HepG2 (cell line): ENCODE results near the gene PPP4C. TPM values are rescaled to one million over a fixed set of nuclear protein-coding genes. Genes with fewer than 3 reads are reported as not detected.

Experiments used
- BRCA1 ChIP-seq: sonication (generic); formaldehyde crosslinking; IDR thresholded peaks from 2 replicates; pipeline ENCODE4 v1.4.0; 2020; ENCODE audit warnings: missing genetic modification reagents
- HOXD1 ChIP-seq: sonication (generic); formaldehyde crosslinking; IDR thresholded peaks from 2 replicates; pipeline ENCODE4 v1.5.0; 2020; ENCODE audit warnings: missing genetic modification reagents
- MEIS1 ChIP-seq: sonication (generic); formaldehyde crosslinking; IDR thresholded peaks from 2 replicates; pipeline ENCODE4 v1.9.0; 2021; ENCODE audit warnings: mild to moderate bottlenecking, missing genetic modification reagents, moderate library complexity, borderline replicate concordance
- NPAS2 ChIP-seq: sonication (generic); formaldehyde crosslinking; IDR thresholded peaks from 2 replicates; pipeline ENCODE4 v1.8.0; 2022; ENCODE audit warnings: mild to moderate bottlenecking, missing genetic modification reagents, borderline replicate concordance
- NR2F2 ChIP-seq: IDR thresholded peaks from 2 replicates; pipeline ENCODE4 v1.6.1; 2012; ENCODE audit warnings: low read depth, inconsistent platforms, borderline replicate concordance
- SCMH1 ChIP-seq: sonication (generic); formaldehyde crosslinking; IDR thresholded peaks from 2 replicates; pipeline ENCODE4 v1.9.0; 2021; ENCODE audit warnings: missing genetic modification reagents, mild to moderate bottlenecking, borderline replicate concordance
- SMARCE1 ChIP-seq: fragments of 450-650 bp; IDR thresholded peaks from 2 replicates; pipeline ENCODE4 v1.6.1; 2017; ENCODE audit warnings: borderline replicate concordance
- ZBTB7B ChIP-seq: sonication (generic); formaldehyde crosslinking; IDR thresholded peaks from 2 replicates; pipeline ENCODE4 v1.4.0; 2020; ENCODE audit warnings: missing genetic modification reagents
- ZFP1 ChIP-seq: IDR thresholded peaks from 2 replicates; pipeline ENCODE4 v1.6.1; 2016
- ZNF253 ChIP-seq: sonication (generic); formaldehyde crosslinking; IDR thresholded peaks from 2 replicates; pipeline ENCODE4 v1.8.0; 2022; ENCODE audit warnings: mild to moderate bottlenecking, missing genetic modification reagents, borderline replicate concordance
- ZNF749 ChIP-seq: sonication (generic); formaldehyde crosslinking; IDR thresholded peaks from 2 replicates; pipeline ENCODE4 v1.8.0; 2022; ENCODE audit warnings: mild to moderate bottlenecking, missing genetic modification reagents, moderate library complexity, borderline replicate concordance
- polyA plus RNA-seq, 8 experiments: library from polyadenylated mRNA; depleted of rRNA in 3 of 8; stranded (reverse) in 7 of 8; unstranded in 1 of 8; fragments of >200 nt; fragmentation: Illumina TruSeq in 4 of 8; extraction: Trizol in 4 of 8; gene quantifications; 2 replicates each; pipeline versions ENCODE4 v1.2.1 to v1.2.3, GENCODE V29; 2011 to 2016; ENCODE audit warnings: low read depth in 4 of 8, missing spikeins in 1 of 8, mixed read lengths in 1 of 8; ENCODE audit not compliant: insufficient read depth in 1 of 8
- total RNA-seq, 5 experiments: library from RNA; depleted of rRNA; stranded (reverse); fragments of >200 nt; fragmentation: Illumina TruSeq; extraction: Trizol; gene quantifications; 2 replicates each; pipeline ENCODE4 v1.2.3, GENCODE V29; 2016; ENCODE audit warnings: low read depth in 1 of 5
- TF ChIP-seq, protein P1 (sequence below): IDR thresholded peaks from 2 replicates; pipeline ENCODE4 v1.6.1; 2012; ENCODE audit warnings: low read length, improper control_type of control experiment
- TF ChIP-seq, protein P2 (sequence below): sonication (generic); formaldehyde crosslinking; IDR thresholded peaks from 2 replicates; pipeline ENCODE4 v1.4.0; 2020; ENCODE audit warnings: missing genetic modification reagents
- TF ChIP-seq, protein P3 (sequence below): sonication (generic); formaldehyde crosslinking; IDR thresholded peaks from 2 replicates; pipeline ENCODE4 v1.5.1; 2020; ENCODE audit warnings: mild to moderate bottlenecking, missing genetic modification reagents

The PPP4C gene
- total and polyA plus RNA-seq, 2 of the 13 experiments (the other 11 are each of a cell fraction or from before 2014, with no cell fraction given) = 176 to 220 TPM

DNA sequence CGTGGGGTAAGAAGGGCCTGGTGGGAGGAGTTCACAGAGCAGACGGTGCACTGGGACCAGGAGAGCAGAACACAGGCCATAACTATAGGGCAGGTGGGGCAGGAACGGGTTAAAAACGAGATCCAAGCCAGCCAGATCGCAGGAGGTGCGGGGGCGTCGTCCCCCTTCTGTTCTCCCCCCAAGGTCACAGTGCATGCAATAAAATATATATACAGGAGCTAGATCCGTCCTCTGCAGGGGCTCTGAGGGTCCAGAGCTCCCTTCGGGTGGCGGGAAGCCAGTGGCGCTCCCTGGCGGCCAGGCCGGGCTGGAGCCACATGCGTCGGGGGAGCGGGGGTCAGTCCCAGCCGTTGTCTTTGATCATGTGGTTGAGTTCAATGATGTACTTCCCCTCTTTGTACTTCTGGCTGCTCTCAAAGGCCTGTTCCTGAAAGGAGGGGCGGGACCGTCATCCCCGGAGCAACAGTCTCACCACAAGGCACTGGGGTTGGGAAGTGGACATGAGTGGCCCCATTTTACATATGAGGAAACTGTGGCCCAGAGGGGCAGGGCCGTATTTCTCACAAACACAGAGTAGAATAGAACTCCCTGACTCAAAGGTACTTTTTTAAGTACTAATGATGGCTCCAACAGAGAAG lies 16.7 kb downstream of the PPP4C start (continued):
- TF ChIP-seq, protein P1, sequence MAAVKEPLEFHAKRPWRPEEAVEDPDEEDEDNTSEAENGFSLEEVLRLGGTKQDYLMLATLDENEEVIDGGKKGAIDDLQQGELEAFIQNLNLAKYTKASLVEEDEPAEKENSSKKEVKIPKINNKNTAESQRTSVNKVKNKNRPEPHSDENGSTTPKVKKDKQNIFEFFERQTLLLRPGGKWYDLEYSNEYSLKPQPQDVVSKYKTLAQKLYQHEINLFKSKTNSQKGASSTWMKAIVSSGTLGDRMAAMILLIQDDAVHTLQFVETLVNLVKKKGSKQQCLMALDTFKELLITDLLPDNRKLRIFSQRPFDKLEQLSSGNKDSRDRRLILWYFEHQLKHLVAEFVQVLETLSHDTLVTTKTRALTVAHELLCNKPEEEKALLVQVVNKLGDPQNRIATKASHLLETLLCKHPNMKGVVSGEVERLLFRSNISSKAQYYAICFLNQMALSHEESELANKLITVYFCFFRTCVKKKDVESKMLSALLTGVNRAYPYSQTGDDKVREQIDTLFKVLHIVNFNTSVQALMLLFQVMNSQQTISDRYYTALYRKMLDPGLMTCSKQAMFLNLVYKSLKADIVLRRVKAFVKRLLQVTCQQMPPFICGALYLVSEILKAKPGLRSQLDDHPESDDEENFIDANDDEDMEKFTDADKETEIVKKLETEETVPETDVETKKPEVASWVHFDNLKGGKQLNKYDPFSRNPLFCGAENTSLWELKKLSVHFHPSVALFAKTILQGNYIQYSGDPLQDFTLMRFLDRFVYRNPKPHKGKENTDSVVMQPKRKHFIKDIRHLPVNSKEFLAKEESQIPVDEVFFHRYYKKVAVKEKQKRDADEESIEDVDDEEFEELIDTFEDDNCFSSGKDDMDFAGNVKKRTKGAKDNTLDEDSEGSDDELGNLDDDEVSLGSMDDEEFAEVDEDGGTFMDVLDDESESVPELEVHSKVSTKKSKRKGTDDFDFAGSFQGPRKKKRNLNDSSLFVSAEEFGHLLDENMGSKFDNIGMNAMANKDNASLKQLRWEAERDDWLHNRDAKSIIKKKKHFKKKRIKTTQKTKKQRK = no peak
- TF ChIP-seq, protein P2, sequence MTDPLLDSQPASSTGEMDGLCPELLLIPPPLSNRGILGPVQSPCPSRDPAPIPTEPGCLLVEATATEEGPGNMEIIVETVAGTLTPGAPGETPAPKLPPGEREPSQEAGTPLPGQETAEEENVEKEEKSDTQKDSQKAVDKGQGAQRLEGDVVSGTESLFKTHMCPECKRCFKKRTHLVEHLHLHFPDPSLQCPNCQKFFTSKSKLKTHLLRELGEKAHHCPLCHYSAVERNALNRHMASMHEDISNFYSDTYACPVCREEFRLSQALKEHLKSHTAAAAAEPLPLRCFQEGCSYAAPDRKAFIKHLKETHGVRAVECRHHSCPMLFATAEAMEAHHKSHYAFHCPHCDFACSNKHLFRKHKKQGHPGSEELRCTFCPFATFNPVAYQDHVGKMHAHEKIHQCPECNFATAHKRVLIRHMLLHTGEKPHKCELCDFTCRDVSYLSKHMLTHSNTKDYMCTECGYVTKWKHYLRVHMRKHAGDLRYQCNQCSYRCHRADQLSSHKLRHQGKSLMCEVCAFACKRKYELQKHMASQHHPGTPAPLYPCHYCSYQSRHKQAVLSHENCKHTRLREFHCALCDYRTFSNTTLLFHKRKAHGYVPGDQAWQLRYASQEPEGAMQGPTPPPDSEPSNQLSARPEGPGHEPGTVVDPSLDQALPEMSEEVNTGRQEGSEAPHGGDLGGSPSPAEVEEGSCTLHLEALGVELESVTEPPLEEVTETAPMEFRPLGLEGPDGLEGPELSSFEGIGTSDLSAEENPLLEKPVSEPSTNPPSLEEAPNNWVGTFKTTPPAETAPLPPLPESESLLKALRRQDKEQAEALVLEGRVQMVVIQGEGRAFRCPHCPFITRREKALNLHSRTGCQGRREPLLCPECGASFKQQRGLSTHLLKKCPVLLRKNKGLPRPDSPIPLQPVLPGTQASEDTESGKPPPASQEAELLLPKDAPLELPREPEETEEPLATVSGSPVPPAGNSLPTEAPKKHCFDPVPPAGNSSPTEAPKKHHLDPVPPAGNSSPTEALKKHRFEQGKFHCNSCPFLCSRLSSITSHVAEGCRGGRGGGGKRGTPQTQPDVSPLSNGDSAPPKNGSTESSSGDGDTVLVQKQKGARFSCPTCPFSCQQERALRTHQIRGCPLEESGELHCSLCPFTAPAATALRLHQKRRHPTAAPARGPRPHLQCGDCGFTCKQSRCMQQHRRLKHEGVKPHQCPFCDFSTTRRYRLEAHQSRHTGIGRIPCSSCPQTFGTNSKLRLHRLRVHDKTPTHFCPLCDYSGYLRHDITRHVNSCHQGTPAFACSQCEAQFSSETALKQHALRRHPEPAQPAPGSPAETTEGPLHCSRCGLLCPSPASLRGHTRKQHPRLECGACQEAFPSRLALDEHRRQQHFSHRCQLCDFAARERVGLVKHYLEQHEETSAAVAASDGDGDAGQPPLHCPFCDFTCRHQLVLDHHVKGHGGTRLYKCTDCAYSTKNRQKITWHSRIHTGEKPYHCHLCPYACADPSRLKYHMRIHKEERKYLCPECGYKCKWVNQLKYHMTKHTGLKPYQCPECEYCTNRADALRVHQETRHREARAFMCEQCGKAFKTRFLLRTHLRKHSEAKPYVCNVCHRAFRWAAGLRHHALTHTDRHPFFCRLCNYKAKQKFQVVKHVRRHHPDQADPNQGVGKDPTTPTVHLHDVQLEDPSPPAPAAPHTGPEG = peak; percentile 58; the same call in 1 of the 2 replicates
- TF ChIP-seq ZNF253 (no peak), NR2F2 (no peak), HOXD1 (CRISPR knock-in tag) (peak; percentile 82; the same call in 1 of the 2 replicates), SCMH1 (CRISPR knock-in tag) (no peak), ZBTB7B (CRISPR knock-in tag) (peak; percentile 95), ZFP1 (CRISPR knock-in tag) (peak; percentile 27; the same call in 1 of the 2 replicates), BRCA1 (CRISPR knock-in tag) (peak; percentile 30), NPAS2 (CRISPR knock-in tag) (no peak), SMARCE1 (no peak), ZNF749 (CRISPR knock-in tag) (0 out of 2 replicates have a peak, but pooled peaks have one; percentile 60), MEIS1 (CRISPR knock-in tag) (peak; percentile 82; the same call in 1 of the 2 replicates)
- TF ChIP-seq, protein P3, sequence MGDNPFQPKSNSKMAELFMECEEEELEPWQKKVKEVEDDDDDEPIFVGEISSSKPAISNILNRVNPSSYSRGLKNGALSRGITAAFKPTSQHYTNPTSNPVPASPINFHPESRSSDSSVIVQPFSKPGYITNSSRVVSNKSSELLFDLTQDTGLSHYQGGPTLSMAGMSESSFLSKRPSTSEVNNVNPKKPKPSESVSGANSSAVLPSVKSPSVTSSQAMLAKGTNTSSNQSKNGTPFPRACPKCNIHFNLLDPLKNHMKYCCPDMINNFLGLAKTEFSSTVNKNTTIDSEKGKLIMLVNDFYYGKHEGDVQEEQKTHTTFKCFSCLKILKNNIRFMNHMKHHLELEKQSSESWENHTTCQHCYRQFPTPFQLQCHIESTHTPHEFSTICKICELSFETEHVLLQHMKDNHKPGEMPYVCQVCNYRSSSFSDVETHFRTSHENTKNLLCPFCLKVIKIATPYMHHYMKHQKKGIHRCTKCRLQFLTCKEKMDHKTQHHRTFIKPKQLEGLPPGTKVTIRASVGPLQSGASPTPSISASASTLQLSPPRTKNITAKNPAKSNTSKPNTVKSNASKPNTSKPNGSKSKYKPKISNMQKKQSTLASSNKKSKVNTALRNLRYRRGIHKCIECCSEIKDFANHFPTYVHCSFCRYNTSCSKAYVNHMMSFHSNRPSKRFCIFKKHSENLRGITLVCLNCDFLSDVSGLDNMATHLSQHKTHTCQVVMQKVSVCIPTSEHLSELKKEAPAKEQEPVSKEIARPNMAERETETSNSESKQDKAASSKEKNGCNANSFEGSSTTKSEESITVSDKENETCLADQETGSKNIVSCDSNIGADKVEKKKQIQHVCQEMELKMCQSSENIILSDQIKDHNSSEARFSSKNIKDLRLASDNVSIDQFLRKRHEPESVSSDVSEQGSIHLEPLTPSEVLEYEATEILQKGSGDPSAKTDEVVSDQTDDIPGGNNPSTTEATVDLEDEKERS (CRISPR knock-in tag) = peak; percentile 81; the same call in 1 of the 2 replicates
